Upper lobe of left lung (tissue), 4 donors: ENCODE results near the gene CLSTN2.

Experiments
- POLR2A ChIP-seq, 4 donors: fragments of 450-650 bp; IDR thresholded peaks; one replicate each; pipeline ENCODE4 v1.5.1; 2016 to 2017; ENCODE audit warnings: antibody characterized with exemption in 4 of 4, mild to moderate bottlenecking in 2 of 4
- POLR2AphosphoS5 ChIP-seq, 2 donors: sonication (generic); formaldehyde crosslinking; IDR thresholded peaks; one replicate each; pipeline ENCODE4 v1.5.1; 2017; ENCODE audit warnings: antibody characterized with exemption in 2 of 2
- TF ChIP-seq, protein P1 (sequence below), 6 experiments: fragments of 450-650 bp in 4 of 6; fragments of 200-600 bp in 2 of 6; sonication (generic) in 2 of 6; IDR thresholded peaks; one replicate each; pipeline ENCODE4 v1.5.1; 2016 to 2019; ENCODE audit warnings: antibody characterized with exemption in 6 of 6

DNA sequence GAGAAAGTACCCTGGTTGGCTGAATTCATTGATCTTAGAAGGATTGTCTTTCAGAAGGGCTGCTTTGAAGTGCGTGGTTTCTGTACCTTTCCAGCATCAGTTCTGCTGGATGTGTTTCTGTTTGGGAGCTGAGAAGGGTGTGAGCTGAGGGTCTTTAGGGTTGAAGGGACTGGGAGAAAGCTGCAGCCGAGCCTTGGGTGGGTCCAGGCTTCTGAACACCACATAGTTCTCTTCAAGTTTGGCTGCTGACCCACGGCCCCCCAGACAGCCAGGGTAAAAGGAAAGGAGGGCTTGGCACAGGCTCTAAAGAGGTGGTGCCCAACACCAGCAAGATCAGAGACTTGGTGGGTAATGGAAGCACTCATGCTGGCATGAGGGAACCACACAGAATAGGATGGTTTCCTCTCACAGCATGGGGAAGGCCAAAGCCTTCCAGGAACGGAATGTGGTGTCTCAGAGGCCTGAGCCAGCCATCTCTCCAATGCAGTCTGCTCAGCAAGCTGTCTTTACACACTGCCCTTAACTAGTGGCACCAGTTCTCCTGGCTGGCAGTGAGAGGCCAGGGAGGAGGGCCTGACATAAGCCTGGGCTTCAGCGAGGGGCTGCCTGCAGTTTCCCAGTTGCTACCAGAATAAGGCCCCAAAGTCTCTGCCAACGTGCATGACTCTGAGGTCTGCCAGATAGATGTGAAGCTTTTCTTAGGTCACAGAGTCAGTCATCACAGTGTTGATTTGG, 503.9 kb downstream of the CLSTN2 start:
- TF ChIP-seq, protein P1, sequence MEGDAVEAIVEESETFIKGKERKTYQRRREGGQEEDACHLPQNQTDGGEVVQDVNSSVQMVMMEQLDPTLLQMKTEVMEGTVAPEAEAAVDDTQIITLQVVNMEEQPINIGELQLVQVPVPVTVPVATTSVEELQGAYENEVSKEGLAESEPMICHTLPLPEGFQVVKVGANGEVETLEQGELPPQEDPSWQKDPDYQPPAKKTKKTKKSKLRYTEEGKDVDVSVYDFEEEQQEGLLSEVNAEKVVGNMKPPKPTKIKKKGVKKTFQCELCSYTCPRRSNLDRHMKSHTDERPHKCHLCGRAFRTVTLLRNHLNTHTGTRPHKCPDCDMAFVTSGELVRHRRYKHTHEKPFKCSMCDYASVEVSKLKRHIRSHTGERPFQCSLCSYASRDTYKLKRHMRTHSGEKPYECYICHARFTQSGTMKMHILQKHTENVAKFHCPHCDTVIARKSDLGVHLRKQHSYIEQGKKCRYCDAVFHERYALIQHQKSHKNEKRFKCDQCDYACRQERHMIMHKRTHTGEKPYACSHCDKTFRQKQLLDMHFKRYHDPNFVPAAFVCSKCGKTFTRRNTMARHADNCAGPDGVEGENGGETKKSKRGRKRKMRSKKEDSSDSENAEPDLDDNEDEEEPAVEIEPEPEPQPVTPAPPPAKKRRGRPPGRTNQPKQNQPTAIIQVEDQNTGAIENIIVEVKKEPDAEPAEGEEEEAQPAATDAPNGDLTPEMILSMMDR (IDR thresholded peaks at IDR 0.05), result no peak
- TF ChIP-seq POLR2AphosphoS5 (IDR thresholded peaks at IDR 0.05) (no peak), POLR2A (IDR thresholded peaks at IDR 0.05) (no peak)
